HCT116 (cell line): ENCODE data around the gene HIVEP3.

Experiments used
- CEBPB ChIP-seq: IDR thresholded peaks from 2 replicates; pipeline ENCODE4 v1.6.1; 2012; ENCODE audit warnings: low read depth
- EZH2 ChIP-seq: fragments of 200-600 bp; sonication (generic); IDR thresholded peaks from 2 replicates; pipeline ENCODE4 v1.6.1; 2017; ENCODE audit warnings: antibody characterized with exemption, mixed run types
- JUND ChIP-seq: IDR thresholded peaks from 2 replicates; pipeline ENCODE4 v1.6.1; 2012
- POLR2A ChIP-seq: IDR thresholded peaks from 2 replicates; pipeline ENCODE4 v1.7.0; 2011; ENCODE audit warnings: borderline replicate concordance; ENCODE audit not compliant: insufficient read depth, insufficient read length; ENCODE audit errors: extremely low read depth
- RAD21 ChIP-seq: IDR thresholded peaks from 2 replicates; pipeline ENCODE4 v1.6.1; 2012; ENCODE audit warnings: low read depth, mild to moderate bottlenecking
- SRF ChIP-seq: IDR thresholded peaks from 2 replicates; pipeline ENCODE4 v1.6.1; 2012; ENCODE audit warnings: low read depth
- TF ChIP-seq, protein P1 (sequence below), 3 experiments: fragments of 200-600 bp in 1 of 3; sonication (generic) in 1 of 3; IDR thresholded peaks in 2 of 3; conservative IDR thresholded peaks in 1 of 3; 2 replicates each; pipeline ENCODE4 v1.5.1; 2012 to 2017; ENCODE audit warnings: low read depth in 2 of 3, low read length in 2 of 3, antibody characterized with exemption in 1 of 3, borderline replicate concordance in 1 of 3, control low read depth in 1 of 3, mild to moderate bottlenecking in 1 of 3, mixed read lengths in 1 of 3, mixed run types in 1 of 3, moderate library complexity in 1 of 3; ENCODE audit not compliant: insufficient read depth in 1 of 3
- TF ChIP-seq, protein P2 (sequence below): IDR thresholded peaks from 2 replicates; pipeline ENCODE4 v1.6.1; 2012; ENCODE audit warnings: low read depth

DNA sequence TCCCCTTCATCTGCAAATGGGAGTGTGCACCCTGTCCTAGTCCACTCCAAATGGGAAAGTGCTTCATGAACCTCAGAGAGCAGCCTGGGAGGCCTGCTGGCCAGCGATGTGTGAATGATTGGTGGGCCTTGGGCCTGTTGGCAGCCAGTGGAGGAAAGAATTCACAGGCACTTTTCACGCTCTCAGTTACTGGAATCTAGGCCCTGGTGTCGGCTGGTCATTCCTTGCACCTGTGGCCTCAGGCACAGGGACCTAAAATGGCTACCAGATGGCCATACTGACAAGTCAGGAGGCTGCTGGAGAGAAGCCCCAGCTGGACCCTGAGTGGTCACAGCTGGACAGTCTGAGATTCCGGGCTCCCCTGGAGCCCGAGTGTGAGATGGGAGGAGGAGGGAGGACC is 415.8 kb downstream of the HIVEP3 start:
- TF ChIP-seq EZH2 (no peak), POLR2A (no peak), CEBPB (no peak), SRF (no peak), RAD21 (no peak), JUND (no peak)
- TF ChIP-seq, protein P1, sequence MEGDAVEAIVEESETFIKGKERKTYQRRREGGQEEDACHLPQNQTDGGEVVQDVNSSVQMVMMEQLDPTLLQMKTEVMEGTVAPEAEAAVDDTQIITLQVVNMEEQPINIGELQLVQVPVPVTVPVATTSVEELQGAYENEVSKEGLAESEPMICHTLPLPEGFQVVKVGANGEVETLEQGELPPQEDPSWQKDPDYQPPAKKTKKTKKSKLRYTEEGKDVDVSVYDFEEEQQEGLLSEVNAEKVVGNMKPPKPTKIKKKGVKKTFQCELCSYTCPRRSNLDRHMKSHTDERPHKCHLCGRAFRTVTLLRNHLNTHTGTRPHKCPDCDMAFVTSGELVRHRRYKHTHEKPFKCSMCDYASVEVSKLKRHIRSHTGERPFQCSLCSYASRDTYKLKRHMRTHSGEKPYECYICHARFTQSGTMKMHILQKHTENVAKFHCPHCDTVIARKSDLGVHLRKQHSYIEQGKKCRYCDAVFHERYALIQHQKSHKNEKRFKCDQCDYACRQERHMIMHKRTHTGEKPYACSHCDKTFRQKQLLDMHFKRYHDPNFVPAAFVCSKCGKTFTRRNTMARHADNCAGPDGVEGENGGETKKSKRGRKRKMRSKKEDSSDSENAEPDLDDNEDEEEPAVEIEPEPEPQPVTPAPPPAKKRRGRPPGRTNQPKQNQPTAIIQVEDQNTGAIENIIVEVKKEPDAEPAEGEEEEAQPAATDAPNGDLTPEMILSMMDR (IDR thresholded peaks at IDR 0.05 in 2 of 3, conservative IDR thresholded peaks at IDR 0.05 in 1 of 3; ENCODE audit: borderline replicate concordance in 1 of 3, insufficient read depth in 1 of 3, low read depth in 2 of 3, low read length in 2 of 3): no peak
- TF ChIP-seq, protein P2, sequence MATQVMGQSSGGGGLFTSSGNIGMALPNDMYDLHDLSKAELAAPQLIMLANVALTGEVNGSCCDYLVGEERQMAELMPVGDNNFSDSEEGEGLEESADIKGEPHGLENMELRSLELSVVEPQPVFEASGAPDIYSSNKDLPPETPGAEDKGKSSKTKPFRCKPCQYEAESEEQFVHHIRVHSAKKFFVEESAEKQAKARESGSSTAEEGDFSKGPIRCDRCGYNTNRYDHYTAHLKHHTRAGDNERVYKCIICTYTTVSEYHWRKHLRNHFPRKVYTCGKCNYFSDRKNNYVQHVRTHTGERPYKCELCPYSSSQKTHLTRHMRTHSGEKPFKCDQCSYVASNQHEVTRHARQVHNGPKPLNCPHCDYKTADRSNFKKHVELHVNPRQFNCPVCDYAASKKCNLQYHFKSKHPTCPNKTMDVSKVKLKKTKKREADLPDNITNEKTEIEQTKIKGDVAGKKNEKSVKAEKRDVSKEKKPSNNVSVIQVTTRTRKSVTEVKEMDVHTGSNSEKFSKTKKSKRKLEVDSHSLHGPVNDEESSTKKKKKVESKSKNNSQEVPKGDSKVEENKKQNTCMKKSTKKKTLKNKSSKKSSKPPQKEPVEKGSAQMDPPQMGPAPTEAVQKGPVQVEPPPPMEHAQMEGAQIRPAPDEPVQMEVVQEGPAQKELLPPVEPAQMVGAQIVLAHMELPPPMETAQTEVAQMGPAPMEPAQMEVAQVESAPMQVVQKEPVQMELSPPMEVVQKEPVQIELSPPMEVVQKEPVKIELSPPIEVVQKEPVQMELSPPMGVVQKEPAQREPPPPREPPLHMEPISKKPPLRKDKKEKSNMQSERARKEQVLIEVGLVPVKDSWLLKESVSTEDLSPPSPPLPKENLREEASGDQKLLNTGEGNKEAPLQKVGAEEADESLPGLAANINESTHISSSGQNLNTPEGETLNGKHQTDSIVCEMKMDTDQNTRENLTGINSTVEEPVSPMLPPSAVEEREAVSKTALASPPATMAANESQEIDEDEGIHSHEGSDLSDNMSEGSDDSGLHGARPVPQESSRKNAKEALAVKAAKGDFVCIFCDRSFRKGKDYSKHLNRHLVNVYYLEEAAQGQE: no peak
